OCI-LY1 (cell line): ENCODE data around the gene AURKAIP1.

Experiments
- EZH2 ChIP-seq: fragments of 200-600 bp; sonication (generic), shearing (Covaris generic); IDR thresholded peaks from 2 replicates; pipeline ENCODE4 v1.8.0; 2017; ENCODE audit warnings: borderline replicate concordance, mixed run types, mild to moderate bottlenecking, antibody characterized with exemption, low read length, moderate library complexity, mixed read lengths
- TF ChIP-seq, protein P1 (sequence below): fragments of 200-600 bp; sonication (generic), shearing (Covaris generic); IDR thresholded peaks from 2 replicates; pipeline ENCODE4 v1.5.1; 2017; ENCODE audit warnings: mild to moderate bottlenecking, antibody characterized with exemption, low read length, moderate library complexity, mixed read lengths

DNA sequence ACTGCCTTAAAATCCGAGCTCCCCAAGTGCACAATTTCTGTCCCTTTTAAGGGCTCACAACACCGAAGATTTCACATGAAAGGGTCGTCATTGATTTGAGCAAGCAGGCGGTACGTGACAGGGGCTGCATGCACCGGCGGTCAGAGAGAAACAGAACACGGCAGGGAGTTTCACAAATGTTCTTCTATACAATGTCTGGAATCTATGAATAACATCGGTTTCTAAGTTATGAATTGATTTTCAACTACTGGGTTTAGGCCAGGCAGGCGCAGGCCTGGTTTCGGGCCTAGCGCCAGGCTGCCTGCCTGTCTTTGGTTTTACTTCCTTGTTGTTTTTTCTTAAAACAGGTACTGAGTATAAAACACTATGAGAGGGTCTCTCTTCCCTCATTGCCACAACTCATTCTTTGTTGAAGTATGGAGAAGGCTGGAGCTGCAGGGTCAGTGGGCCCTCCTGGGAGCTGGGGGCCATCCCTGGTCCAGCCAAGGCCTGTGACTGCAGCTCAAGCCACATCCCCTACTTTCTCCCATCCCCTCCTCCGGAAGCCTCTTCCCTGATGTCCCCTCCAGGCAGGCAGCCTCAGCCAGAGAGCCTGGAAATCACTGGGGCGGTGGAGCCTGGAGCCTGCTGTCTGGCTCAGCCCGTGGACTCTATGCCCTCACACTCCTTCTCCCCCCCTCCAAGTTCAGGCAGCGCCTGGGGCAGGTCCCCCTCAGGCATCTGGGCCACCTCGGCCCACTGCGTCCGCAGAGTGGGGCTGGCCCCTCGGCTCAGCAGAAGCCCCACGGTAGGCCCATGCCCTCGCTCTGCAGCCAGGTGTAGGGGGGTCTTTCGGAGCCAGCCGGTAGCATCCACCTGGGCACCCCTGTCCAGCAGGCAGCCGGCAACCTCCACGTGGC is 43.7 kb upstream of the AURKAIP1 start:
- TF ChIP-seq, protein P1, sequence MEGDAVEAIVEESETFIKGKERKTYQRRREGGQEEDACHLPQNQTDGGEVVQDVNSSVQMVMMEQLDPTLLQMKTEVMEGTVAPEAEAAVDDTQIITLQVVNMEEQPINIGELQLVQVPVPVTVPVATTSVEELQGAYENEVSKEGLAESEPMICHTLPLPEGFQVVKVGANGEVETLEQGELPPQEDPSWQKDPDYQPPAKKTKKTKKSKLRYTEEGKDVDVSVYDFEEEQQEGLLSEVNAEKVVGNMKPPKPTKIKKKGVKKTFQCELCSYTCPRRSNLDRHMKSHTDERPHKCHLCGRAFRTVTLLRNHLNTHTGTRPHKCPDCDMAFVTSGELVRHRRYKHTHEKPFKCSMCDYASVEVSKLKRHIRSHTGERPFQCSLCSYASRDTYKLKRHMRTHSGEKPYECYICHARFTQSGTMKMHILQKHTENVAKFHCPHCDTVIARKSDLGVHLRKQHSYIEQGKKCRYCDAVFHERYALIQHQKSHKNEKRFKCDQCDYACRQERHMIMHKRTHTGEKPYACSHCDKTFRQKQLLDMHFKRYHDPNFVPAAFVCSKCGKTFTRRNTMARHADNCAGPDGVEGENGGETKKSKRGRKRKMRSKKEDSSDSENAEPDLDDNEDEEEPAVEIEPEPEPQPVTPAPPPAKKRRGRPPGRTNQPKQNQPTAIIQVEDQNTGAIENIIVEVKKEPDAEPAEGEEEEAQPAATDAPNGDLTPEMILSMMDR, result no peak
- TF ChIP-seq EZH2, result no peak
